Muscle of arm (tissue), 12 donors: ENCODE data around the gene CEP131. TPM values are rescaled to one million over a fixed set of nuclear protein-coding genes. Genes with fewer than 3 reads are reported as not detected.
"Not testable (repeated sequence)": the region's sequence is repeated elsewhere in the genome, so short reads cannot be mapped to it uniquely, and the experiment has no call there.

Experiments
- DNase-seq: peaks from one replicate; pipeline ENCODE4 v3.0.0-alpha.2; 2013
- polyA plus RNA-seq, 12 donors: library from polyadenylated mRNA; unstranded; fragments of 120-200 nt; gene quantifications; one replicate each; pipeline ENCODE4 v1.2.1, GENCODE V29; 2013; ENCODE audit not compliant: insufficient read length in 12 of 12

The CEP131 gene
- polyA plus RNA-seq, 12 donors, result 4.7 to 15.4 (median 8.1) TPM; not detected in 1

DNA sequence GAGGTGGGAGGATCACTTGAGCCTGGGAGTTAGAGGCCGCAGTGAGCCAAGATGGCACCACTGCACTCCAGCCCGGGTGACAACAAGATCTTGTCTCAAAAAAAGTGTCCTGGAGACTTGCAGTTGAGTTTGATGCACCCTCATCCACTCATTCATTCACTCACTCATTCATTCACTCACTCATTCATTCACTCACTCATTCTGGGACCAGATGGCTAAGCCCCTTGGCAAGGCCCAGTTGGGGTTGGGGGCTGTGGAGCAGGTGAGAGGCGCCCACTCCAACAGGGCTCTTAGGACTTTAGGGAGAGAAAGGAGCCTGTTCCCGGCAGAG lies 55.6 kb downstream of the CEP131 start:
- no peak for DNase-seq

- DNase-seq, result no peak
Observed at GRCh38 chr17:81166033-81166492, 56.7 kb downstream of the CEP131 start, which contains the start of gene AATK. Gene AATK (minus strand): TSS chr17:81166221. CDS start chr17:81165992, 229 bp downstream.

GRCh38 chr17:81165246-81166032 lies 57.3 kb downstream of the CEP131 start, which contains the start of gene PVALEF:
Gene PVALEF (plus strand): TSS chr17:81165507. CDS start chr17:81181227, 15,720 bp downstream.
- DNase-seq, result no peak

DNA sequence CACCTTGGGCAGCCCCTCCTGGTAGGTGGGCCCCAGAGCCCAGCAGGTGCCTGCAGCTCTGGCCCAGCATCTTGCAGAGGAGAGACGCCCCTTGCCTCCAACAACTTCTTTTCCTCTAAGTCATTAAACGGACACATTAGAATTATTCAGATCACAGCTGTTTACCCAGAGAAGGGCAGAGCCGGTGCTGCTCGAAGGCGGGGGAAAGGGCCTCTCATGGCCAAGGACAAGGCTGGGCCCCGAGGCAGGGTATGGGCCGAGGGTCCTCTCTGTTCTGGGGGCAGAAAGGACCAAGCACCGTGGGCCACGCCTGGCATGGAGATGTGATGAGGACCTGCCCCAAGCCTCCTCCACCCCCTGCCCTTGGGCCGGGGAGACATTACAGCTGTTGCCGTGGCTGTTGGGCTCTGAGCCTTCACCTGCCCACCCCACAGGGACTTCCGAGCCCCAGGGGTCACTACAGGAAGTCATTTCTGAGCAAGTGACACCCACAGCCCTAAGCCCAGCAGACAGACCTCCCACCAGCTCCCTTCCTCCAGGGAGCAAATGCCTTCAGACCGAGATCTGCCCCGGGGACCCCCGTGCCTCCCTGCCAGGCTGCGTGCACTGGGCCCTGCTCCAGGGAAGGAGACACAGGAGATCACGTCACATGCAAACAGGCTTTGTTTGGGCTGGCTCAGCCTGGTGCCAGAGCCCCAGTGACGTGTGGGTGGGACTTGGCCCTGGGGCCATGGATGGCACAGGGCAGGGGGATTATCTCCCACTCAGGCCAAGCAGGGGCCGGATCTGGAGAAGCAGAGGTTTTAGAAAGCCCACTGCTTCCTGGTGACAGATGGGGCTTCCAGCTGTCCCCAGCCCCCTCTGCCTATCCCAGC lies 58.2 kb downstream of the CEP131 start:
- peak; percentile 49 for DNase-seq

GRCh38 chr17:81163703-81164370 lies 58.9 kb downstream of the CEP131 start:
- DNase-seq, result no peak

GRCh38 chr17:81163051-81163695 lies 59.6 kb downstream of the CEP131 start:
- no peak for DNase-seq

DNA sequence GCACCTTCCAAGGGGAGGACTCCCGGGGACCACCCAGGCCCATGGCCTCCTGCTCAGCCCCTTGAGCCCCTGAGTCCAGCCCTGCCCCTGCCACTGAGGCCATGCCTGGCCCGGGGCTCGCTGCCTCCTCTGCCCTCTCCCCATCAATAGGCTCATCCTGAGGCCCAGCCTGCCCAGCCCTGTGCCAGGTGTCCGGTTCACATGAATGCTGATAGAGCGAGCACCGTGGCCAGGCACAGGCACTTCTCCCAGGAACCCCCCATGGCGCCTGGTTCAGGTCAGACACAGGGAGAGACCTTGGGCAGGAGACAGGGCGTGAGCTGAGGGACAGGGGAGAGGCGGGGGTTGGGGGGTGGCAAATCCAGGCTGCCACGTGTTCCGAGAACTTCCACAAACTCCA lies 60.3 kb downstream of the CEP131 start:
- DNase-seq, result no peak

GRCh38 chr17:81161972-81162371 lies 60.8 kb downstream of the CEP131 start:
- no peak for DNase-seq

DNA sequence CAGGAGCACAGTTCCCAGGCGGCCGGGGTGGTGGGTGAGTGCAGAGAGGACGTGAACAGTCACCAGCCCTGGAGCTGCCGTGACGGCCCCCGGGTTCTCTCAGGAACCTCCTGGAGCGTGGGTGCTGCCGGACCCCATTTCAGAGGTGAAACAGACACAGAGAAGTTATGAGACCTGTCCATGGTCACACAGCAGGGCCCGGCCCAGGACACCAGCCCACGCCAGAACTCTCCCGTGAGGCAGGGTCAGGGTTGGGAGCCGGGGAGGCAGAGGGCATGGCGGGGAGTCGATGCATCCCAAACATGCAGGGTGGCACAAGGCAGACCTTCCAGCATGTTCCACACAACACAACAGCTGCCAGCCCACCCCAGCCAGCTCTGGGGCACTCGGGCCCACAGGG lies 61.2 kb downstream of the CEP131 start:
- no peak for DNase-seq

- no peak for DNase-seq
Observed at GRCh38 chr17:81160747-81161453, 61.9 kb downstream of the CEP131 start.

GRCh38 chr17:81160306-81160705 lies 62.5 kb downstream of the CEP131 start:
- no peak for DNase-seq

DNA sequence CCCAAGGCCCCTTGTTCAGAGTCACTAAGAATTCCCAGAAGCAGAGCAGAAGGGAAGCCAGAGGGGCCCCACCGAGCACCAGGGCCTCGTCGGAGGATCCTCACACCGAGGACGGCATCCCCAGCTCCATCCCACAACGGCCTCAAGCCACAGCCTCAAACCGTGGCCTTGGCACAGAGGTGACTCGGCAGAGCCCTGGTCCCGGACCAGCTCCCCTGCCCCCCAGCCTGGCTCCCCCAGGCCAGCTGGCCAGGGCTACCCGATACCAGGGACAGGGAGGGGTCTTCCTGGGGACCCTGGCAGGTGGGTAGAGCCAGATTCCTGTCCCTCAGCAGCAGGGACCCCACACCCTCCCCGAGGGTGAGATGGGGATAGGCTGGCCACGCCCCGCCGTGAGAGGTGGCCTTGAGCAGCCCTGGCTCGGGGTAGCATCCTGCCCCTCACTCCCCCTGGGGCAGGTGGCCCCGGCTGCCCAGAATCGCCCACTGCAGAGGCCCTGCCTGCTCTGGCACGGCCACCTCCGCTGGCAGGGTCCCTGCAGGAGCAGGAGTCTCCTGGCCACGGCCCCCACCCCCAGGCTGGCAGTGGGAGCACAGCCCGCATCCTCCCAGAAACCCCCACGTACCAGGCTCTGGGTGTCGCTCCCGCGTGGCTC lies 63.0 kb downstream of the CEP131 start:
- no peak for DNase-seq

DNA sequence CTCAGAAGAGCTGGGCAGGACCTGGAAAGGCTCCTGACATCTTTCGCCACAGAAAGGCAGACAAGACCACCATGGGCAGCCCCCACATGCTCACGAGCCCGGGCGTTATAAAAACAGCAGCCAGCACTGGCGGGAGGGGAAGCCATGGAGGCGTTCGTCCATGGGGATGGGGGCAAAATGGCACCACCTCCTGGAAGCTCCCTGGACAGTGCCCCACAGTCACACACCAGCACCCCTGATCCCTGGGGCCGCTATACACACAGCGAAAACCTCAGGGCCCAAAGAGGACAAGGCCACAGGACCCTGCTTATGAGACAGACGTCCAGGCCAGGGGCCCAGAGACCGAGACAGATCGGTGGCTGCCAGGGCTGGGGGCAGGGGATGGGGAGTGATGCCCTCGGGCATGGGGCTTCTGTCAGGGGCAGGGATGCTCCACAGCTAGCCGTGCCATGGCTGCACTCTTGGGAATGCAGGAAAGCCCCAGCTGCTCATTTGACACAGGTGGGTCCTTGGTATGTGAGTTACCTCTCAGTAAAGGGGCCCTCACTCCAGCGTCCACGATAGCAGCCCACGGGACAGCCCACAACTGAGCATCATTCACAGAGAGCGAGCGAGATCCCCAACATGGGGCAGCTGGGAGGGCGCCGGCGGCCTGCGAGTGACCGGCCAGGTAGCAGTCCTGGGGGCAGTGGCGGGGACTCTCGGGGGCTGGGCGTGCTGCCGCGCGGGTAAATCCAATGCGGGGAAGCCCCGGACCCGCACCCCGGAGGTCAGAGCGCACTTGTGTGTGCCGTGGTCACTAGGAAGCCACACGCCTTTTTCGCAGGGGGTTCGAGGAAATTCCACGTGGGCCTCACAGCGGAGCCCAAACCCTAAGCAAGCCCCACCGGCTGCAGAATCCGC lies 63.8 kb downstream of the CEP131 start:
- DNase-seq, result no peak

DNA sequence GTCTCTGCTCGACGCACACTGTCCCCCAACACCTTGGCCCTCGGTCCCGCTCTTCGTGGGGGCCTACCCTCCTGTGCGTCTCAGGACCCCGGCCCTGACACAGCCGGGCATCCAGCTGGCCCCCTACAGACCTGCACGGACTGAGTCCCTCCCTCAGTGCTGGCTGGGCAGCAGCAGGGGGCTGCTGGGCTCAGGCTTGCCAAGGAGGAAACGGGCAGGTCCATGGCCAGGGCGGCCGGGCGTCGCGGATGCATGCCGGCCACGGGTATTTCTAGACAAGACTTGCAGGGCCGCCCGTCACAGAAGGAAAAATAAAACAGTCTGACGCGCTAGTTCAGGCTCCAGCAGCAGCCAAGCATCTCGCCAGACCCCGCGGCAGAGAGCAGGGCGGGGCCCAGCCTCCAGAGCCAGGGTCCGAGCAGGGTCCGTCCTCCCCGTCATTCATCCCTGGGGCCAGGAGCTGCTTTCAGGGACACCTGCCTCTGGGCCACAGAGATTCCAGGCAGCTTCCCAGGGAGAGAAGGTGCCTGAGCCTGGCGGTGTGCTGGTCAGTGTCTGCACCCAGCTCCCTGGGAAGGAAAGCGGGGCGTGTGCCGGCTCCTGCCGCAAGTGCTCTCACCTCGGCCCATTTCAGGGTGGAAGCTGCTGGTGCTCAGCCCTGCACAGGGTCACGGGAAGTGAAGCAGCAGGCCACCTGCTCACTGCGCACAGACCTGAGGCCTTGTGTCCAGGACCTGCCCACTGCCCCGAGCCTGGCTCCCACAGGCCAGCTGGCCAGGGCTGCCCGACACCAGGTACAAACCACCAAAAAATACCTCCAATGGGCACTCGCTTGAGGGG lies 64.7 kb downstream of the CEP131 start:
- no peak for DNase-seq

DNA sequence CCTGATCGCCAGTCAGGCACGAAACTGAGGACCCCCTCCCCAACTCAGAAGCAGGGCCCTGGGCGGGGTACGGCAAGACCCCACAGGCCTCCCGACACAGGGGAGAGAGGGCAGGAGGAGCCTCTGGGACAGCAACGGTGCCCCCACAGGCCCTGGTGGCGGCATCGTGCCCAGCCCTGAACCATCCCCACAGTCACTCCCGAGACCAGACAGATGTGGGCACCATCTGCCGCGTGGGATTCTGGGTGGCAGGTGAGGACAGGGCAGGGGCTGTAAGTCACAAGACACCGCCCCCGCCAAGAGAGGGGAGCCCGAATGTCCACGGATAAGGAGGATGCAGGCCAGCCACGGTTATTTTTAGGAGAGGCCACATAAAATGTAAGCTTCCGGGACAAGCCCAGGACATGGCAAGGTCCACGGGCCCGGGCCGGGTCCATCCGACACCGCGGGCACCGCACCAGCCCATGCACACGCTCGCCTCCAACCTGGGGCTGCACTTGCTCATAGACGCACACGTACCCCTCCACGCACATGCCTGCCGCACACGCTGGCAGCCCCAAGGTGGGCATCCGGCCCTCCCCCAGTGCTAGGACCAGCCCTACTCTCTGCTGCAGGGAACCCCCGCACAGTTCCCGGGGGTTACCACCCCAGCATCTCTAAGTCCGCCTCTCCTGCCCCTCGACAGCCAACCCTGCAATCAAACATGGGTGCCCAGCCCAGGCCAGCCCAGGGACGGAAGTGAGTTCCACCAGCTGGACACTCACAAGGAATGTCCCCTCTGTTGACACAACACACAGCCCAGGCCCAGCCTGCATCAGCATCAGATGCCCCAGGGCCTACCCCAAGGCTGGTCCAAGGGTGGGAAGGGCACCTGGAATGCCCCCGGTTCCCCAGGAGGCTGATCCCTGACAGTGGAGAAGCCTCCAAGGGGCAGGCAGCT lies 65.6 kb downstream of the CEP131 start:
- no peak for DNase-seq

GRCh38 chr17:81154961-81155360 lies 67.8 kb downstream of the CEP131 start:
- no peak for DNase-seq

DNA sequence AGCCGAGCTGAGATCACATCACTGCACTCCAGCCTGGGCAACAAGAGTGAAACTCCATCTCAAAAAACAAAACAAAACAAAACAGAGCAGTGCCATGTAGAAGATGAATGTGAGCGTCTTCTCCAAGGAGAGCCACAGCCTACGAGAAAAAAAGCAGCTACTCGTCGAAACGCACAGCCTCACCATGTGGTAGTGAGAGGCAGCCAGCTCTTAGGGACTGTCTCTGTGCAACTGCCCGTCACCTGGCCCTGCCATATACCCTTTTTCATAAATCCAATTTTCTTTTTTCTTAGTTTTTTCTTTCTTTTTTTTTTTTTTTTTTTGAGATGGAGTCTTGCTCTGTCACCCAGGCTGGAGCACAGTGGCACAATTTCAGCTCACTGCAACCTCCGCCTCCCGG lies 68.7 kb downstream of the CEP131 start:
- DNase-seq, result not testable (repeated sequence)
